Ovary (tissue), 3 donors: ENCODE data around the gene CGN.

Experiments
- CTCF ChIP-seq, 3 donors: fragments of 450-650 bp in 2 of 3; fragments of 200-600 bp in 1 of 3; IDR thresholded peaks; one replicate each; pipeline versions ENCODE4 v1.5.1 to v1.8.0; 2016 to 2022; ENCODE audit warnings: antibody characterized with exemption in 3 of 3, mild to moderate bottlenecking in 1 of 3
- EP300 ChIP-seq: sonication (generic); formaldehyde crosslinking; IDR thresholded peaks from one replicate; pipeline ENCODE4 v1.6.1; 2017; ENCODE audit warnings: antibody characterized with exemption
- POLR2A ChIP-seq: fragments of 450-650 bp; IDR thresholded peaks from one replicate; pipeline ENCODE4 v1.6.1; 2017; ENCODE audit warnings: antibody characterized with exemption, mild to moderate bottlenecking, moderate library complexity
- donor health status: DM: no; HTN: no; CAD: no.

- TF ChIP-seq CTCF (IDR thresholded peaks at IDR 0.05) (no peak), POLR2A (no peak), EP300 (no peak)
Observed at GRCh38 chr1:151495316-151495715, 15.9 kb upstream of the CGN start.
